HG03575 (cell line): Measurements from ENCODE around the gene CRACR2B.

Experiments used
- ATAC-seq: cut with Tn5 transposase; IDR thresholded peaks from one replicate; pipeline ENCODE4 v1.9.1; 2021; ENCODE audit not compliant: unreplicated experiment, insufficient number of reproducible peaks, low FRiP score; ENCODE audit errors: extremely low read depth

CRACR2B gene

GRCh38 chr11:827897-828192, at the start of gene CRACR2B:
TSS of gene CRACR2B (plus strand) at chr11:827919. CDS start at chr11:828608, 689 bp downstream.
- no peak for ATAC-seq

- ATAC-seq: no peak
These were observed 48.5 kb upstream of the CRACR2B start for GRCh38 chr11:778976-779954.

- ATAC-seq: no peak
These were observed 47.7 kb upstream of the CRACR2B start for GRCh38 chr11:779955-780532.

GRCh38 chr11:782264-783174, 45.2 kb upstream of the CRACR2B start:
- ATAC-seq: no peak

- no peak for ATAC-seq
These were observed 44.1 kb upstream of the CRACR2B start for GRCh38 chr11:783581-784015.

GRCh38 chr11:786235-787083, 41.3 kb upstream of the CRACR2B start:
- ATAC-seq: no peak

- ATAC-seq: no peak
These were observed 40.5 kb upstream of the CRACR2B start for GRCh38 chr11:787084-787675.

- no peak for ATAC-seq
These were observed 39.6 kb upstream of the CRACR2B start for GRCh38 chr11:788009-788640.

GRCh38 chr11:788953-789940, 38.5 kb upstream of the CRACR2B start:
- ATAC-seq: no peak

GRCh38 chr11:789943-790342, 37.8 kb upstream of the CRACR2B start, which contains the start of gene CEND1:
TSS of gene CEND1 (minus strand) at chr11:790090. CDS start at chr11:788576, 1,514 bp downstream.
- ATAC-seq: no peak

GRCh38 chr11:790721-791564, 36.8 kb upstream of the CRACR2B start:
- ATAC-seq: no peak

- no peak for ATAC-seq
These were observed 35.8 kb upstream of the CRACR2B start for GRCh38 chr11:791658-792534.

- no peak for ATAC-seq
These were observed 35.2 kb upstream of the CRACR2B start for GRCh38 chr11:792535-792821.

- ATAC-seq: no peak
These were observed 34.8 kb upstream of the CRACR2B start for GRCh38 chr11:792873-793272.

GRCh38 chr11:793556-793955, 34.2 kb upstream of the CRACR2B start:
- ATAC-seq: no peak
